Amygdala (tissue), 56 donors: Measurements from ENCODE around the gene CEP162.
A peak's percentile ranks its signal among the peaks of the same experiment; 100 is the strongest.
"Not testable (repeated sequence)": the region's sequence is repeated elsewhere in the genome, so short reads cannot be mapped to it uniquely, and the experiment has no call there.

Experiments
- DNase-seq, 56 donors: peaks; one replicate each; lab custom pipeline; 2025; lab: John Stamatoyannopoulos, UW

The CEP162 gene

GRCh38 chr6:84151669-84152068 is 75.8 kb downstream of the CEP162 start:
- no peak for DNase-seq

DNA sequence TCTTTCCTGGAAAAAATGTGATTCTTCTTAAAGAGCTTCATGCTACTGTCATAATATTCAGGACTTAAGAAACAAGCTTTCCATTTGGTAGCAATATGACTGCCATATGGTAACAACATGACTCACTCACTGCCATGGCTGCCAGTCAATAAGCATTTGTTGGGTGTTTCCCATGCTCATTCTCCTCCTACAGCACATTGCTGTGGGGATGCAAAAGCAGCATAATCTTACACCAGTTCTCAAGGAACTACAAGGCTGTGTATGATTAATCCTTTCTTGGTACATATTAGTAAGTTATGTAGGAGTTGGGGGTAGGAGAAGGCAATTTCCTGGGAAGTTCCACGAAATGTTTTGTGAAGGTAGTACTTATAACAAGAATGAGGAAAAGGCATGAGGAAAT is 76.7 kb downstream of the CEP162 start:
- peak in 4 of 56 donors; percentile 1 to 14 (median 11) for DNase-seq

DNA sequence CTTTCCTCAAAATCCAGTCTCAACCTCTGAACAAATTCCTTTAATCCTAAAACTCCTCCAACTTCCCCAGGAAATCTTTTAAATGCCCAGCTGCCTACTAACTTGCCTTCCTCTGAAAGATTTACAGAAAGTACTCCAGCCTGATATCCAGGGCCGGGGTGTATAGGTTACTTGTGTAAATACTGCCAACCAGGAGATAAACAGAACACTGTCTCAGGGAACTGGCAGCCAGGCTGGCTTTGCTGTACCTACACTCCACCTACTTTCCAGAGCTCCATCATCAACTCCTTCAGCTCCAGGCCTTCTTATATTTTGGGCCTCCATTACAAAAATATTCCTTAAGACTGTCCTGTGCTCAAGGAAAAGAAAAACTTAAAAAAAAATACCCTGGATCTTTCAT is 85.9 kb downstream of the CEP162 start:
- no peak for DNase-seq

GRCh38 chr6:84139311-84139710 is 88.1 kb downstream of the CEP162 start:
- DNase-seq, result no peak

DNA sequence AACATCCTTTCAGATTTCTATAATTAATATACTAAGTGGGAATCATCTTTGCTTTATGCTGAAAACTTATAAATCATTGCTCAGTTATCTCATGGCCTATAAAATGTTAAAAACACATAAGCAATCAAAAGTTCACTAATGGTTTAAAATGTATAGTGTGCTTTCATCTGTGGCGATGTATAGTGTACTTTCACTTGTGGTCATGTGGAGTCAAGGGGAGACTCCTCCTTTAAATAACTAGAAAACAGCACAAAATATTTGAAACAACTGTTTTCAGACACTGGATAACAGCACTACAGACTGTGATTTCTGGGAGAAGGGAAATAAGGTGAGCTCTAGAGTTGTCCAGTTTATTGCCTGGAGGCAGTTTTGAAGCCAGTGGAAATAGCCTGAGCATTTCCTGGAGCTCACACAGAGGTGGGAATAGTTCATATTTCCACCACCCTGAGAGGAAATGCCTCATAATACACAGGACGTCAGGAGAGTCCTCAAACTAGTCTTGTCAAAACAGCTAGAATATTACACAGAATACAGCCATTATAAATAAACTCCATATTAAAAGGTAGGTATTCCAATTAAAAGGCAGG is 89.4 kb downstream of the CEP162 start:
- DNase-seq, result no peak

DNA sequence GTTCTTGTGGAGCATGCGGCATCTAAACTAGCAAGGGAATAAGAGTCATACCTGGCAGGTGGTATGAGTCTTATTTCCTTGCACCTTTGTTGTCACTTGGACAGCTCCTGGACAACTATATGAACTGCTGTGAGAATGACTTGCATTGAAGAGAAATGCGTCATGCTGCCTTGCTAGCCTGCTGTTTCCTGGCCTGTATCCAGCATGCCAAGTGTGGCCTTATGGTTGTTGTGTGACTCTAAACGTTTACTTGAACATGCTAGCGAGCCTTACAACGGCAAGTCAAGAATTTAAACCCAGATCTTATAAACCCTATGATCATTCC is 90.4 kb downstream of the CEP162 start:
- no peak for DNase-seq

DNA sequence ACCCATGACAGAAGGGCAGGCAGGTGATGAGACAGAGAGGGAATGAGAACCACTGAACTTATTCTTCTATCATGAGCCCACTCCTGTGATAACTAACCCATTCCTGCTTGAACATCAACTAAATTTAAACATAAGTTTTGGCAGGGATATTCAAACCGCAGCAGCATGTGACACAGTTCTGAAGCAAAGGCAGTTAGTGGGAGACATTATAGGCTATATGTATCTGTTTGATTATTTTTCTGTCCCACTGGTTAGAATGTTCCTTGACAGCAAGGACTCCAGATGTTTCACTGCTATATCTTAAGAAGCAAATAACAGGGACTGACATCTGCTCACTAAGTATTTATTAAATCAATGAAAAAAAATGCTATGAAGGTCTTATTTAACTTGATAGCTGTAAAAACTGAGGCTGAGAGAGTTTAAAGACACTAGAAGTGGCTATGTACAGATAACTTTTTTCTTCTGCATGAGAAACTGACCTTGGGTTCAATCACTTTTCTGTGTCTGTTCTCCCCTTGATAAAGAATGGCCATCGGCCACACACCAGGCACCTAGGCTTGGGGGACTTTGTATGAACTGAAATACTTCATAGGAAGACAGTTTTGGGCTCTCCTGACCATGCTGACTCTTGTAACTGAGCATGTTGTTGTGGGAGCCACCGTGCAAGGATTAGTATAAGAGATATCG is 90.9 kb downstream of the CEP162 start:
- DNase-seq, result no peak

DNA sequence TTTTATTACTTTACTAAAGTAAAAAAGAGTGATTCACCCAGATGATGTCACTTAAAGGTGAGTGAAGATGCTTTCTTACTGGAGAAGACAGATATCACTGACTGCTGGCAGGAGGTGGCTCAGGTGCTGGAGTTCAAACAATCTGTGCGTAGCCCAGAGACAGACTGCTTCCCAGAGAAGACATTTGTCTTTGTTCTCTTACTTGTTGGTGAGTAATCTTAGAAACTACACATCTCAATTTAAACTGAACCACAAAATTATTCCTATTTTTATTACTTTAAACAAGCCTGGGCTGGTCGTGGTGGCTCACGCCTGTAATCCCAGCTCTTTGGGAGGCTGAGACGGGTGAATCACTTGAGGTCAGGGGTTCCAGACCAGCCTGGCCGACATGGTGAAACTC is 92.2 kb downstream of the CEP162 start:
- DNase-seq, result no peak

DNA sequence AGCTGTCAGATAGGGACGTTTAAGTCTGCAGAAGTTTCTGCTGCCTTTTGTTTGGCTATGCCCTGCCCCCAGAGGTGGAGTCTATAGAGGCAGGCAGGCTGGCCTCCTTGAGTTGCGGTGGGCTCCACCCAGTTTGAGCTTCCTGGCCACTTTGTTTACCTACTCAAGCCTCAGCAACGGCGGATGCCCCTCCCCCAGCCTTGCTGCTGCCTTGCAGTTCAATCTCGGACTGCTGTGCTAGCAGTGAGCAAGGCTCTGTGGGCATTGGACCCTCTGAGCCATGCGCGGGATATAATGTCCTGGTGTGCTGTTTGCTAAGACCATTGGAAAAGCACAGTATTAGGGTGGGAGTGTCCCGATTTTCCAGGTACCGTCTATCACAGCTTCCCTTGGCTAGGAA is 94.1 kb downstream of the CEP162 start:
- not testable (repeated sequence) for DNase-seq

DNA sequence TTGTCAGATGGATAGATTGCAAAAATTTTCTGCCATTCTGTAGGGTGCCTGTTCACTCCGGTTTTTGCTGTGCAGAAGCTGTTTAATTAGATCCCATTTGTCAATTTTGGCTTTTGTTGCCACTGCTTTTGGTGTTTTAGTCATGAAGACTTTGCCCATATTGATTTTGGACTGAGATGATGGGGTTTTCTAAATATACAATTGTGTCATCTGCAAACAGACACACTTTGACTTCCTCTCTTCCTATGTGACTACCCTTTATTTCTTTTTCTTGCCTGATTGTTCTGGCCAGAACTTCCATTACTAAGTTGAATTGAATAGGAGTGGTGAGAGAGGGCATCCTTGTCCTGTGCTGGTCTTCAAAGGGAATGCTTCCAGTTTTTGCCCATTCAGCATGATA is 97.9 kb downstream of the CEP162 start:
- DNase-seq, result not testable (repeated sequence)

- no peak for DNase-seq
Observed at GRCh38 chr6:84123186-84123585, 104.3 kb downstream of the CEP162 start.

GRCh38 chr6:84119277-84119676 is 108.2 kb downstream of the CEP162 start:
- no peak for DNase-seq

DNA sequence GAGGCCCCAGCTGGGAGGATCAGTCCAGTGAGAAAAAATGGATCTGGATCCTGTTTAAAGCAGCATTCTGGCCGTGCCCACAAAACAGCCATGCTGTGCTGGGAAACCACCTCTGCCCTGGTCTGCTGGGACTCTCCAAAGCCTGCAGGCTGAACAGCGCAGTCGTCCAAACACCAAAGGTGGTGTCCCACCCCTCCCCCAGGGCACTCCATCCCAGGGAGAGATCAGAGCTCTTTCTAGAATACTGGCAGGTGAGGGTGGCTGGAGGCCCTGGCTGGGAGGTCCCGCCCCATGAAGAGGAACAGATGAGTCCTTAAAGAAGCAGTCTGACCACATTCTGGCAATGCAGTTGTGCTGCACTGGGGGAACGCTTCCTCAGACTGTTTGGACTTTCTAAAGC is 109.3 kb downstream of the CEP162 start:
- no peak for DNase-seq

DNA sequence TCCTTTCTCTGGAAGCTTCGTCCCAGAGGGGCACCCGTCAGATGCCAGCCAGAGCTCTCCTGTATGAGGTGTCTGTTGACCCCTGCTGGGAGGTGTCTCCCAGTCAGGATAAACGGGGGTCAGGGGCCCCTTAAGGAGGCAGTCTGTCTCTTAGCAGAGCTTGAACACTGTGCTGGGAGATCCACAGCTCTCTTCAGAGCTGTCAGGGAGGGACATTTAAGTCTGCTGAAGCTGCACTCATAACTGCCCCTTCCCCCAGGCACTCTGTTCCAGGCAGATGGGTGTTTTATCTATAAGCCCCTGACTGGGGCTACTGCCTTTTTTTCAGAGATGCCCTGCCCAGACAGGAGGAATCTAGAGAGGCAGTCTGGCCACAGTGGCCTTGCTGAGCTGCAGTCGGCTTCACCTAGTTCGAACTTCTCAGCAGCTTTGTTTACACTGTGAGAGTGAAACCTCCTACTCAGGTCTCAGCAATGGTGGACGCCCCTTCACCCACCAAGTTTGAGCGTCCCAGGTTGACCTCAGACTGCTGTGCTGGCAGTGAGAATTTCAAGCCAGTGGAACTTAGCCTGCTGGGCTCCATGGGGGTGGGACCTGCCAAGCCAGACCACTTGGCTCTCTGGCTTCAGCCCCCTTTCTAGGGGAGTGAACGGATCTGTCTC is 112.4 kb downstream of the CEP162 start:
- not testable (repeated sequence) for DNase-seq

GRCh38 chr6:84111351-84111750 is 116.1 kb downstream of the CEP162 start:
- not testable (repeated sequence) for DNase-seq

GRCh38 chr6:84107495-84107894 is 119.9 kb downstream of the CEP162 start:
- DNase-seq, result no peak

DNA sequence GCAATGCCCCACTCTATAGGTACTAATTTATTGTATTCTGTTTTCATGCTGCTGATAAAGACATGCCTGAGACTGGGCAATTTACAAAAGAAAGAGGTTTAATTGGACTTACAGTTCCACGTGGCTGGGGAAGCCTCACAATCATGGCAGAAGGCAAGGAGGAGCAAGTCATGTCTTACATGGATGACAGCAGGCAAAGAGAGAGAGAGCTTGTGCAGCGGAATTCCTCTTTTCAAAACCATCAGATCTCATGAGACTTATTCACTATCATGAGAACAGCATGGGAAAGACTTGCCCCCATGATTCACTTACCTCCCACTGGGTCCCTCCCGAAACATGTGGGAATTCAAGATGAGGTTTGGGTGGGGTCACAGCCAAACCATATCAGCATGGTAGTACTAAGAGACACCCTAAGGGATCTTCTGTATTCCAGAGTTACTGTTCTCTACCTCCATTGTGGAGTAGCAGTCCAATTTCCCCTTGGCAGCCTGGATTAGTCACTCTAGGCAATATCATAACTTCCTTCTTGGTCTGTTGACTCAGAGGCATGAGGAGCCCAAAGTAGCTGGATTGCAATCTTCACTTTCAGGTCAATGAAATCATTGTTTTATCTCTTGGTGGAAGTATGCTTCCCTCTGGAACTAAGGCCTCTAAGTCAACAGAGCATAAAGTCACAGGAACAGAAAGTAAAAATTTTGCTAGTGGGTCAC is 122.1 kb downstream of the CEP162 start:
- not testable (repeated sequence) for DNase-seq

DNA sequence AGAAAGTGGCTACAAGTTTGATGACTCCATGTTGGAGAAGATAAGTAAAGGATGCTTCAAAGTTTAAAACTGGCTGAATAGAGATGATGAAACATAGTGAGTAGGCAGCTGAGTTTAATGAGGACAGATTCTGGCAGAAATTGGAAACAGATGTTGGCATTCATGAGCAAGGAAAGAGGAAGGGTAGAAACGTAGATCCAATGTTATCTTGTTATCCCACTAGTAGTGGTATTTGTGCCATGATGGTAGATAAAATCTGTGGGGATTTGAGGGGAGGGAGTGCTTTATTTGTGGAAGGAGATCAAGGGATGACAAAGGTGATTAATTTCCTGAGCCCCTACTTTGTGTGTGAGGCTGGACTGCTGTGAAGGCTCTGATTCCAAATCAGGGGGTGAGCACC is 124.4 kb downstream of the CEP162 start:
- no peak for DNase-seq

DNA sequence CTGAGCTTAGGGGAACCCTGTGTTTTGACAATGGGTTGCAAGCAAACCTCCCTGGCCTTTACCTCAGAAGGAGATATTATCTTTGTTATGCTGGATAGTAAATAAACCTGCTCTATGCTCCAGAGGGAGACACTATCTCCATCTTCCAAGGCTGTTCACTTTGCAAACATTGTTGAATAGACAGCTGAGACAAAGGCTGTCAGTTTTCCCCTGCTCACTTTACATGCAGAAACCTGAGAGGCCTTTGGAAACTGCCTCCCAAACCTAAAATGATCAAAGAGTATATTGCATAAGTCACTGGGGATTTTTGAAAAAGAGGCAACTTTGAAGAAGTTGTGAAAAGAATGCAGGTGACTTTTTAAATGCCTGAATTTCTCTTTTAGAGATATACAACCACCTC is 132.3 kb downstream of the CEP162 start:
- DNase-seq, result no peak

DNA sequence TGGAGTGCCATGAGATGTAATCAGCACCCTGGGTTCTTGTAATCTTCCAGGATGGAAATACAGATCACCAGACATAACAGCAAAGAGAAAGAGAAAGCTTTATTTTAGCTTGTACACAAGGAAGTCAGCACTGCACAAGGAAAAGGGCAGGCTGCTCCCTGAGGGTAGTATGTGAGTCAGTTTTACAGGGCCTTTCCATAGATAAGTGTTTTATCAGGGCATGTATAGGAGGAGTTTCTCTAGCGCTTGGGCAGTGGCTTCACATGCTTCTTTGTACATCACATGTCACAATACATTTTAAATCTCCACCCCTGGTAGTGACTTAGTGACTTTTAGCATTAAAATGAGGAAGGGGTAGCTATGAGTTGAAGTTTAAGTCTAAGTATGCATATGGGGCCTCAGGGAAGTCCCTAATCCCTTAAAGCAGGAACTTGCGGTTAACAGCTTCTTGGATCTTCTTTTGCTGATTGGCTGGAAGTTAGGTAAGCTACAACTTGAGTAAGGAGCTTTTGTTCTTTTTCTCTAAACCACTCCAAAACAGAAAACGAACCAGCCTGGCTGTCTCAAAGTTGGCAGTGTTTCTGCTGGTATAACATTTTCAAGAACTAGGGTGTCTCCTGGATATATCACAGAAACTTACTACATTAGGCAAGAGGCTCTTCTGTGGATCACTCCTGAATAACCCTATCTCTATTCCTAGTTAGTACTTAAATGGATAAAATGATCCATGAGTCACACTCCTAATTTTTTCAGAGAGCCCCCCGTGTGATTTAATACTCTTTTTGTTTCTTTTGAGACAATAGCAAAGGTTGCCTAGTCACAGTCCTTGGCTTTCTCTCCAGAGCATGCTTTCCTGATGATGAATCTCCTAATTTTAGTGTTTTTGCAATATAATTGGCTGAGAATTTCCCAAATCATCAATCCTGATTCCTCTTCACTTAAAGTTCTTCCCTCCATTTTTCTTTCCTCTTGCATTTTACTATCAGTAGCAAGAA is 133.7 kb downstream of the CEP162 start:
- DNase-seq, result no peak
